Hematopoietic multipotent progenitor cell treated with erythropoietin and hydrocortisone succinate and interleukin-3 and kit ligand, for 17 days (in vitro differentiated cells): ENCODE measurements around the gene GLI1.
"Not testable (repeated sequence)": the region's sequence is repeated elsewhere in the genome, so short reads cannot be mapped to it uniquely, and the experiment has no call there.

ENCODE experiments used
- DNase-seq: peaks from one replicate; pipeline ENCODE4 v3.0.0-alpha.2; 2015; ENCODE audit warnings: low spot score

The GLI1 gene

DNA sequence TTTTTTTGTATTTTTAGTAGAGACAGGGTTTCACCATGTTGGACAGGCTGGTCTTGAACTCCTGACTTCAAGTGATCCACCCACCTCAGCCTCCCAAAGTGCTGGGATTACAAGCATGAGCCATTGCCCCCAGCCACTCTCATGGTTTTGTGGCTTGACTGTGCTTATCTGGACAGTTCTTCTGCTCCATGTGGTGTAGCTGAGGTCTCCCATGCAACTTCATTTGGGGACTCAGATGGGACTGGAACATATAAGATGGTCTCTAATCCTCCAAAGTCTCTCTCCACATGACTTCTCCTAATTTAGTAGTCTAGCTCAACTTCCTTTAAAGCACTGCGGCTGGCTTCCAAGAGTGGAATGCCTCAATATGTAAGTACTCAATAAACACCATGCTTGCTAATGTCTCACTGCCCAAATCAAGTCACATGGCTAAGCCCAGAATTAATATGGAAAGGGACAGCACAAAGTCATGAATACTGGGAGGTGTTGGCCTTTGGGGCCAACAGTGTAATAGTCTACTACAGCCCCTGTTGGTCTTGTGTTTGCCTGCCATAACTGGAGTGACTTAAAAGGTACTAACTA is 17.6 kb upstream of the GLI1 start:
- no peak for DNase-seq

DNA sequence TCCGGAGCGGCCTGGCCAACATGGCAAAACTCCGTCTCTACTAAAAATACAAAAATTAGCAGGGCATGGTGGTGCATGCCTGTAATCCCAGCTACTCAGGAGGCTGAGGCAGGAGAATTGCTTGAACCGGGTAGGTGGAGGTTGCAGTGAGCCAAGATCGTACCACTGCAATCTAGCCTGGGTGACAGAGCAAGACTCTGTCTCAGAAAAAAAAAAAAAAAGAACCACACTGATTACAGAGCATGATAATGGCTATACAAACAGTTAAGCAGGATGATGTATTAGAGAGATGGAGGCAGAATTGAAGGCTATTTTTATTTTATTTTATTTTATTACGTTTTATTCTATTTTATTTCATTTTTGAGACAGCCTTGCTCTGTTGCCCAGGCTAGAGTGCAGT is 15.2 kb upstream of the GLI1 start:
- DNase-seq, result not testable (repeated sequence)

DNA sequence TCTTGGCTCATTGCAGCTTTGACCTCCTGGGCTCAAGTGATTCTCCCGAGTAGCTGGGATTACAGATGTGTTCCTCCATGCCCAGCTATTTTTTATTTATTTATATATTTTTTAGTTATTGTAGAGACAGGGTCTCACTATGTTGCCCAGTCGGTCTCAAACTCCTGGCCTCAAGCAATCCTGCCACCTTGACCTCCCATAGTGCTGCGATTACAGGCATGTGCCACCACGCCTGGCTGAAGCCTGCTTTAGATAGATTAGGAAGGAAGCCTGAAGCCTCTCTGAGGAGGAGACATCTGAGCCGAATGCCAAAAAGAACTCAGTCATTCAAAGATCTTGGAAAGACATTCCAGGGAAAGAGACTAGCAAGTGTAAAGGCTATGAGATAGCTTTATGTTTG is 14.8 kb upstream of the GLI1 start:
- DNase-seq, result no peak

DNA sequence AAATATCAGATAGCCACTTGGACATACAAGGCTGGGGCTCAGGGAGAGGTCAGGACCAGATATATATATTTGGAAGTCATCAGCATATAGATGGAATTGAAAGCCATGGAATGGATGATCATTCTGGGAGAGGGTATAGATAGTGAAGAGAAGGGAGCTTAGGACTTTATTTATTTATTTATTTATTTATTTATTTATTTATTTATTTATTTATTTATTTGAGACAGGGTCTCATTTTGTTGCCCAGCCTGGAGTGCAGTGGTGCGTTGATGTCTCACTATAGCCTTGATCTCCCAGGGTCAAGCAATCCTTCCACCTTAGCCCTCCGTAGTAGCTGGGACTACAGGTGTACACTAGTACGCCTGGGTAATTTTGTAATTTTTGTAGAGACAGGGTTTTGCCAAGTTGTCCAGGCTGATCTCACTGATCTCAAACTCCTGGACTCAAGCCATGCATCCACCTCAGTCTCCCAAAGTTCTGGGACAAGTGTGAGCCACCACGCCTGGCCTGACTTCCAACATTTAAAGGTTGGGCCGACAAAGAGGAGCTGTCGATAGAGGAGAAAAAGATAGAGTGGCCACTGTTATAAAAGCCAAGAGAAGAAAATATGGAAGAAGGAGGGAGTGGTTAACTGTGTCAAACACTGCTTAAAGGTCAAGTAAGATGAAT is 13.2 kb upstream of the GLI1 start:
- no peak for DNase-seq

DNA sequence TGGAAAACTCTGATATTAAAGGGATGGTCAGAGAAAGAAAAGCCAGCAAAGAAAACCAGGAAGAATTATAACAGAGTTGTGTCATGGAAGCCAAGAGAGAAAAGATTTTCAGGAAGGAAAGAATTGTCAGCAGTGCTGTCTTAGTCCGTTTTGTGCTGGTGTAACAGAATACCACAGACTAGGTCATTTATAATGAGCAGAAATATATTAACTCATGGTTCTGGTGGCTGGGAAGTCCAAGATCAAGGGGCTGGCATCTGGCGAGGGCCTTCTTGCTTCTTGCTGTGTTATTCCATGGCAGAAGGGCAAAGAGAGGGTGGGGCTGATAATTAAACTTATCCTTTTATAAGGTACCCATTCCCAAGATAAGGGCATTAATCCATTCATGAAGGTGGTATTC is 10.9 kb upstream of the GLI1 start:
- DNase-seq, result no peak

DNA sequence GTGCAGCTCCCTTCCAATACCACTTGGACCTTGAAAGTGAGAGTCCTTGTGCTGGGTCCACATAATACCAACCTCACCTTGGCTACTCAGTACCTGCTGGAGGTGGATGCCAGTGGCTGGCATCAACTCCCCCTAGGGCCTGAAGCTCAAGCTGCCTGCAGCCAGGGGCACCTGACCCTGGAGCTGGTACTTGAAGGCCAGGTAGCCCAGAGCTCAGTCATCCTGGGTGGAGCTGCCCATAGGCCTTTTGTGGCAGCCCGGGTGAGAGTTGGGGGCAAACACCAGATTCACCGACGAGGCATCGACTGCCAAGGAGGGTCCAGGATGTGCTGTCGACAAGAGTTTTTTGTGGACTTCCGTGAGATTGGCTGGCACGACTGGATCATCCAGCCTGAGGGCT is 10.2 kb upstream of the GLI1 start:
- DNase-seq, result no peak

DNA sequence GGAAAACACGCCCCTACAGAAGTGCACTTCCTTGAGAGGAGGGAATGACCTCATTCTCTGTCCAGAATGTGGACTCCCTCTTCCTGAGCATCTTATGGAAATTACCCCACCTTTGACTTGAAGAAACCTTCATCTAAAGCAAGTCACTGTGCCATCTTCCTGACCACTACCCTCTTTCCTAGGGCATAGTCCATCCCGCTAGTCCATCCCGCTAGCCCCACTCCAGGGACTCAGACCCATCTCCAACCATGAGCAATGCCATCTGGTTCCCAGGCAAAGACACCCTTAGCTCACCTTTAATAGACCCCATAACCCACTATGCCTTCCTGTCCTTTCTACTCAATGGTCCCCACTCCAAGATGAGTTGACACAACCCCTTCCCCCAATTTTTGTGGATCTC is 9.5 kb upstream of the GLI1 start:
- DNase-seq, result no peak

DNA sequence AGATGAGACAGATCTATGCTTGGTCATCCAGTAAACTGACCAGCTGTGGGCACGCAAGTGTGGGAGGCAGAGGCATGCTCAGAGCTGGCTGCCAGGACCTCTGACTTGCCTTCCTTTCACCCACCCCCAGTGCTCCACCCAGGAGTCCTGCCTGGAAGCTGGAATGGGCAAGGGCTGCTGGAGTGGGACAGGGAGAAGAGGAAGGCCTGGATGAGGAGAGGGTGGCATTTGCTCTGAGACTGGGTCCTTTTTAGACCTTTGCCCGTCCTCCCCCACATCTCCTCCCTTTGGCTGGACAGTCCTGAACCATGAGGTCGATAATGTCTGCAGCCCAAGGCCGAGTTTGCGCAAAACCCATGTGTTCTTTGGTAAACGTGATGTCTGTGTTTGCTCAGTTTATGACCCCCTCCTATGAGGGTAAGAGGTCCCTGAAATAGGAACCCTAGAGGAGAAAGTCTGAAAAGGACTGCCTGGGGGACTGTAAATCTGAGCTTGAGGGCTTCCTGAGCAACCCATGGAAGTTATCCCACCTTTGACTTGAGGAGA is 8.3 kb upstream of the GLI1 start:
- DNase-seq, result no peak

DNA sequence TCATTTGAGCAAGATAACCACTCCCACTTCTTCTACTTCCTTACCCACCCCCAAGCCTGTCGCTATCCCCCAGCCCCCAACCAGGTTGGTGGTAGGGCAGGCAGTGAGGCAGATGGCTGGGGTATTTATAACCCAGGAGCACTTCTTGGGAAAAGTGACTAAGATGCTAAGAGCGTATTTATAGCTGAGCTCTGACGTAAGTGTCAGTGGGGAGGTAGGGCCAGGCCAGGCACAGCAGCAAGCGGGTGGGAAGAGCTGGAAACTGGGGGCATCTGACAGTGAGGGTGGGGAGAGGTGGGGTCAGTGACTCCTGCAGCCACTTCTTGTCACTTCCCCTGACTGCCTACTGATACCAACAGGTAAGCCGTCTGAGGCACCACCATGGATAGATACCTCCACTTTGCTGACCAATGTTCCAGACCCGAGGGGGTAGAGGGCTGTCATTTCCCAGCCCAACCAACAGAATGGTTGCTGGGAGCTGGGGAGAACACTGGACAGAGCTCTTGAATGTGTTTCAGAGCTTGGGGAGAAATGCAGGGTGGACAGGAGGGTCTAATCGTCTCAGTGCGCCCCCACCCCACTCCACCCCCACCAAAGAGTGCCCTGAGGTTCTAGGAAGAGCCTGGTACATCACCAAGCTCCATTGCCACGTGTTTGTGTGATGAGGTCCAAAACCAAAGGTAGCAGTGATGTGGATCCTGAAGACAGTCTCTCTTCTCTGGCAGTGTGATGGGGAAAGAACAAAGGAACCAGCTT is 7.2 kb upstream of the GLI1 start:
- DNase-seq, result no peak

DNA sequence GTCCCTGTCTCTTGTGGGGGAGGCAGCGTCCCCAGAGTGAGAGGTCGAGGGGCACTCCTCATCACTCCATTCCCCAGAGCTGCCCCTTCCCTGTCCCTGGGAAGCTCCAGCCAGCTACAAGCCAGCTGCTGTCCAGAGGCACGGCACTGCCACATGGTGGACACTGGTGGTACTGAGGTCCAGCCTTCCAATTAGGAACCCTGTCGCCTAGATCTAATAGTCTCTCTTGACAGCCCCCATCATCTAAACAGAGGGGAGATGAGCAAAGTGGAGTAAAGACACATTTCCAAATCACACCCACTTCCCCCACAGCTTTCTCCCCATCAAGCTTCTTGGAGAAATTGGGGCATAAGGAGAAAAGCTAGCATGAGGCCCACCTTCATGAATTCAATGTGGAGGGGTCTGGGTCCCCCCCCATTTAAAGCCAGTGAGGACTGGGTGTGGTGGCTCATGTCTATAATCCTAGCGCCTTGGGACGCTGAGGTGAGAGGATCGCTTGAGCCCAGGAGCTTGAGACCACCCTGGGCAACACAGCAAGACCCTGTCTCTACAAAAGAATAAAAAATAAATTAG is 6.6 kb upstream of the GLI1 start:
- peak; percentile 59 for DNase-seq

DNA sequence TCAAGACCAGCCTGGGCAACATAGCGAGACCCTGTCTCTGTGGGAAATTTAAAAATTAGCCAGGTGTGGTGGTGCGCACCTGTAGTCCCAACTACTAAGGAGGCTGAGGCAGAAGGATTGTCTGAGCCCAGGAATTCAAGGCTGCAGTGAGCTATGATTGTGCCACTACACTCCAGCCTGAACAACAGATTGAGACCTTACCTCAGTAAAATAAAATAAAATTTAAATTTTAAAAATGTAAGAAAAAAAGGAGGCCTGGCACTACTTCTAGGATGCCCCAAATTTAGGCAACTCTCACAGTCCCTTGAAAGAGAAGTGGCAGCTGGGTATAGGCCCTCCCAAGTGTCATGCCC is 5.4 kb upstream of the GLI1 start:
- DNase-seq, result no peak

DNA sequence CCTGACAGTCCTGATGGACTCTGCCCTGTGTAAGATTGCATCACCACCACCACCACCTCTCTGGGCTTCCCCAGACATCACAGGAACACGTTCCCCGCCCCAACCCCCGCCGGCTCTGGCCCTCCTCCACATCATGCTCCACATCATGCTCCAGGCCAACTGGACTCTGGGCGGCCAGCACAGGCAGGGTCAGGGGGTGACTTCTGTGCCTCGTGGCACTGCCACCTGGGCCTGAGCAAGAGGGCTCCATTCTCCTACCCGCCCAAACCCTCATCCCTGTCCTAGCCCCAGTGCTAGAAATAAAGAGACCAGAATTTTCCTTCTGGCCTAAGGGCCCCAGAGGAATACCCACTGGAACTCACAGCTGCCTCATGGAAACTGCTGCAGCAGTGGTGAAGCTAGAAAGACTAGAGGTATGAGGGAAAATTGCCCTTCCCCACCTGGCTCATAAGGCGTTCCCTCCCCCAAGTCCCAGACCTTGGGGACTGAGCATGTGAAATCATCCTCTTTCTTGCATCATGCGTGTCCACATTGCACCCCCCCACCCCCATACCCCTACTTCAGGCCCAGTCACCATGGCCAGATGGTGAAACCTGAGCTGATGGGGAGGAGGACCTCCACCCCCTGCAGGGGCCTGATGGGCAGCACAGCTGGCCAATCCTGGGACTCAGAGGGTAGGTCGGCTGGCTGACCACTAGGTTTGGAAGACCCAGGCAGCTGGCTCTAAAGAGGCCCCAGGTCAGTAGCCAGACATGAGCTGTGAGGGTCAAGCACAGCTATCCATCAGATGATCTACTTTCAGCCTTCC is 4.8 kb upstream of the GLI1 start, which contains the start of gene INHBE:
INHBE (plus strand) TSS at position 742 of the 808 bp plus-strand sequence. CDS start 230 bp downstream, outside the sequence.
- no peak for DNase-seq

DNA sequence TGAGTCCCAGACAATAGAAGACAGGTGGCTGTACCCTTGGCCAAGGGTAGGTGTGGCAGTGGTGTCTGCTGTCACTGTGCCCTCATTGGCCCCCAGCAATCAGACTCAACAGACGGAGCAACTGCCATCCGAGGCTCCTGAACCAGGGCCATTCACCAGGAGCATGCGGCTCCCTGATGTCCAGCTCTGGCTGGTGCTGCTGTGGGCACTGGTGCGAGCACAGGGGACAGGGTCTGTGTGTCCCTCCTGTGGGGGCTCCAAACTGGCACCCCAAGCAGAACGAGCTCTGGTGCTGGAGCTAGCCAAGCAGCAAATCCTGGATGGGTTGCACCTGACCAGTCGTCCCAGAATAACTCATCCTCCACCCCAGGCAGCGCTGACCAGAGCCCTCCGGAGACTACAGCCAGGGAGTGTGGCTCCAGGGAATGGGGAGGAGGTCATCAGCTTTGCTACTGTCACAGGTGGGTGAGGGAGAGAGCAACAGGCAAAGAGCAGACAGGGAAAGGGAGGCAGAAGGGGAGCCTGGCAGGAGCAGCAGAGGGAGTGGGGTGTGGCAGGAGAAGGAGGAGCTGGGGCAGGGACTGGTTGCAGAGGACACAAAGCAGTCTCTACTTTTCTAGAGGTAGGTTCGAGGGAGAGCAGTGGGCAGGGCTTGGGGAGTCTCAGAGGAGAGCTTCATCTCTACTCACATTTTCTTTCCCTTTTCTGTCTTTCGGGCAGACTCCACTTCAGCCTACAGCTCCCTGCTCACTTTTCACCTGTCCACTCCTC is 4.0 kb upstream of the GLI1 start:
- DNase-seq, result no peak

DNA sequence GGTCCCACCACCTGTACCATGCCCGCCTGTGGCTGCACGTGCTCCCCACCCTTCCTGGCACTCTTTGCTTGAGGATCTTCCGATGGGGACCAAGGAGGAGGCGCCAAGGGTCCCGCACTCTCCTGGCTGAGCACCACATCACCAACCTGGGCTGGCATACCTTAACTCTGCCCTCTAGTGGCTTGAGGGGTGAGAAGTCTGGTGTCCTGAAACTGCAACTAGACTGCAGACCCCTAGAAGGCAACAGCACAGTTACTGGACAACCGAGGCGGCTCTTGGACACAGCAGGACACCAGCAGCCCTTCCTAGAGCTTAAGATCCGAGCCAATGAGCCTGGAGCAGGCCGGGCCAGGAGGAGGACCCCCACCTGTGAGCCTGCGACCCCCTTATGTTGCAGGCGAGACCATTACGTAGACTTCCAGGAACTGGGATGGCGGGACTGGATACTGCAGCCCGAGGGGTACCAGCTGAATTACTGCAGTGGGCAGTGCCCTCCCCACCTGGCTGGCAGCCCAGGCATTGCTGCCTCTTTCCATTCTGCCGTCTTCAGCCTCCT is 3.4 kb upstream of the GLI1 start:
- peak; percentile 23 for DNase-seq

DNA sequence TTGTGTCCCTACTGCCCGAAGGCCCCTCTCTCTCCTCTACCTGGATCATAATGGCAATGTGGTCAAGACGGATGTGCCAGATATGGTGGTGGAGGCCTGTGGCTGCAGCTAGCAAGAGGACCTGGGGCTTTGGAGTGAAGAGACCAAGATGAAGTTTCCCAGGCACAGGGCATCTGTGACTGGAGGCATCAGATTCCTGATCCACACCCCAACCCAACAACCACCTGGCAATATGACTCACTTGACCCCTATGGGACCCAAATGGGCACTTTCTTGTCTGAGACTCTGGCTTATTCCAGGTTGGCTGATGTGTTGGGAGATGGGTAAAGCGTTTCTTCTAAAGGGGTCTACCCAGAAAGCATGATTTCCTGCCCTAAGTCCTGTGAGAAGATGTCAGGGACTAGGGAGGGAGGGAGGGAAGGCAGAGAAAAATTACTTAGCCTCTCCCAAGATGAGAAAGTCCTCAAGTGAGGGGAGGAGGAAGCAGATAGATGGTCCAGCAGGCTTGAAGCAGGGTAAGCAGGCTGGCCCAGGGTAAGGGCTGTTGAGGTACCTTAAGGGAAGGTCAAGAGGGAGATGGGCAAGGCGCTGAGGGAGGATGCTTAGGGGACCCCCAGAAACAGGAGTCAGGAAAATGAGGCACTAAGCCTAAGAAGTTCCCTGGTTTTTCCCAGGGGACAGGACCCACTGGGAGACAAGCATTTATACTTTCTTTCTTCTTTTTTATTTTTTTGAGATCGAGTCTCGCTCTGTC is 2.7 kb upstream of the GLI1 start:
- DNase-seq, result no peak

DNA sequence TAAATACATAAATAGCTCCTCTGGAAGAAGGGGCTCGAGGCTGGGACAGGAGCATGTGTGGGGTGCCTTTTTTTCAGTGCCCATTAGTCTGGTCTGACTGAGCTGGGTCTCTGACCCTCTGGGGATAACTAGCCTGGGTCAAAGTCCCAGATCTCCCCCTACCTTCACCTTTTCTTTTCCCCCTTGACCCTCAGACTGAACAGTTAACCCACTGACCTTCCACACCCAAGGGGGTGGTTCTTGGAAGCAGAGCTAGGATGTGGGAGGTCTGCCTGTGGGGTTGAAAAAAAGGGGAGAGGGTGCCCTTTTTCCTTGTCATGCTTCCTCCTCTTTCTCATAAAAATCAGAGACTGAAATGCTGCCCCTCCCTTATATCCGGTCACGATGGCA is 925 bp upstream of the GLI1 start:
- DNase-seq, result no peak

DNA sequence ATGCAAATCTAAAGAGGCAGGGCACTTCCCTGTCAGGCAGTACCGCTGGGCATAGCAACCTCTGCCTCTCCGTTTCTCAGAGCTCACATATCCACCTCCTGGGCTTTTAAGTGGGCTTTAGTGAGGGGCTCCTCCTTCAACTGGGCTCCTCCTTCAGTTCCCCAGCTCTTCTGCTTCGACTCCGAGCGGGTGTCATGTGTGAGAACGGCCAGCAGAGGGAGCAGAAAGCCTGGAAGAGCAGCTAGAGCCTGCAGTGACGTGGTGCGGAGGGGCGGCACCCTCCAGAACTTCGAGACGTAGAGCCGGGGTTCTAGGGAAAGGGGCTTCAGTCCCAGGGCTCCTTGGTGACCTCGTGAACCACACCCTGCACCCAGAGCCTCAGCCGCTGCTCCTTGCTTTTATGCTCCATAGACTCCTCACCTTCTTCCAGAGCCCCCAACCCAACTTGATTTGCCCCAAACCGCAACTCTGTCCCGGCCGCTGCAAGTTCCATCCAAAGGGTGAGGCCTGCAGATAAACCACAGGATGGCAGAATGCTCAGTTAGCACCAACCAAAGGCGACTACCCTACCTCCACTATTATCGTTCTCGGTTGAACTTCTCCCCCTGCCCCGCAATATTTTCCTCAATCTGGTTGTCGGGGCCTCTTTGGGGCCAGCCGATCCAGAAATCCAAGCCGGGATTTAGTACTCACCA is 383 bp upstream of the GLI1 start:
- peak; percentile 93 for DNase-seq

DNA sequence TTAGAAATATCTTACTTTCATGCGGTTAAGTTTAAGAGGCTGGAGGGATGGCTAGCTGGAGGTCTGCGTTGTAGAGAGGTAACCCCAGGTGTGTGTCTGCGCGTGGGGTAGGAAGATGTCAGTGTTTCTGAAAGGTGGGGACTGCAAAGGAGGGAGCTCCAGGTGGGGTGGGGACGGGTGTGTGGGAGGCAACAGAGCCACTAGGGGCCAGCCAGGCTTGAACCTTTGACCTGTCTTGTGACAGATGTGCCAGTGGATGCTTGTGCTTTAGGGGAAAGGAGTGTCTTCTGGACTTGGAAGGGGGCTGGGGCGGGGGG is 841 bp downstream of the GLI1 start:
- DNase-seq, result no peak

DNA sequence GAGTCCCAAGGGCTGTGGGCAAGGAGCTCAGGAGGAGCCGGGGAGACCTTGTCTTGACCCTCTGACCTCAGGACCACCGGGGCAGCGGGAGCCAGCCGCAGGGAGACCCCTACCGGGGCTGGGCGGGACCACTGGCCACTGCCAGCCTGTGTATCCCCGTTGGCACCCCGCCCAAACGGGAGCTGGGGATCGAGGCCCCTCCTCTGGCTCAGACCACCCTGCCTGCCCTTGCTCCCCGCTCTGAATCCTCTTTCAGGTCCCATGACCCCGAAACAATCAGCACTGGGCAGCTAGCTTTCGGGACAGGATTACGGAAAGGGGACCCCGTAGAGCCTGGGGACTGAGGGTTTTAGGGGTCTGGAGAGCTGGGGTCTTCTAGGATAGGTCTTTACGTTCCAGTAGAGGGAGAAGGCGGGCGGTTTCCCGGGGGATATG is 1.3 kb downstream of the GLI1 start:
- no peak for DNase-seq
